Lower leg skin (tissue), 3 donors: ENCODE results near the gene PLOD3.

Source experiments
- POLR2A ChIP-seq, 2 donors: fragments of 450-650 bp; IDR thresholded peaks; one replicate each; pipeline ENCODE4 v1.6.1; 2016 to 2017; ENCODE audit warnings: antibody characterized with exemption in 2 of 2, mild to moderate bottlenecking in 1 of 2, moderate library complexity in 1 of 2
- TF ChIP-seq, protein P1 (sequence below), 3 donors: fragments of 450-650 bp; IDR thresholded peaks; one replicate each; pipeline ENCODE4 v1.5.1; 2016; ENCODE audit warnings: antibody characterized with exemption in 3 of 3, mild to moderate bottlenecking in 3 of 3, moderate library complexity in 2 of 3

- TF ChIP-seq, protein P1, sequence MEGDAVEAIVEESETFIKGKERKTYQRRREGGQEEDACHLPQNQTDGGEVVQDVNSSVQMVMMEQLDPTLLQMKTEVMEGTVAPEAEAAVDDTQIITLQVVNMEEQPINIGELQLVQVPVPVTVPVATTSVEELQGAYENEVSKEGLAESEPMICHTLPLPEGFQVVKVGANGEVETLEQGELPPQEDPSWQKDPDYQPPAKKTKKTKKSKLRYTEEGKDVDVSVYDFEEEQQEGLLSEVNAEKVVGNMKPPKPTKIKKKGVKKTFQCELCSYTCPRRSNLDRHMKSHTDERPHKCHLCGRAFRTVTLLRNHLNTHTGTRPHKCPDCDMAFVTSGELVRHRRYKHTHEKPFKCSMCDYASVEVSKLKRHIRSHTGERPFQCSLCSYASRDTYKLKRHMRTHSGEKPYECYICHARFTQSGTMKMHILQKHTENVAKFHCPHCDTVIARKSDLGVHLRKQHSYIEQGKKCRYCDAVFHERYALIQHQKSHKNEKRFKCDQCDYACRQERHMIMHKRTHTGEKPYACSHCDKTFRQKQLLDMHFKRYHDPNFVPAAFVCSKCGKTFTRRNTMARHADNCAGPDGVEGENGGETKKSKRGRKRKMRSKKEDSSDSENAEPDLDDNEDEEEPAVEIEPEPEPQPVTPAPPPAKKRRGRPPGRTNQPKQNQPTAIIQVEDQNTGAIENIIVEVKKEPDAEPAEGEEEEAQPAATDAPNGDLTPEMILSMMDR (IDR thresholded peaks at IDR 0.05): no peak
- no peak for TF ChIP-seq POLR2A (IDR thresholded peaks at IDR 0.05)
Observed at GRCh38 chr7:101241015-101241363, 23.6 kb upstream of the PLOD3 start.
